HUES48 (cell line): ENCODE results near the gene ZNF23.

Experiments used
- H3K27ac ChIP-seq: one replicate; pipeline ENCODE4 v1.7.0; 2013; ENCODE audit warnings: low read depth, low read length, inconsistent platforms
- H3K27me3 ChIP-seq: 2 replicates; pipeline ENCODE4 v1.6.1; 2013; ENCODE audit warnings: mild to moderate bottlenecking, low read length; ENCODE audit not compliant: control insufficient read depth, insufficient read depth
- H3K36me3 ChIP-seq: 2 replicates; pipeline ENCODE4 v1.6.1; 2013; ENCODE audit warnings: low read length; ENCODE audit not compliant: control insufficient read depth, insufficient read depth
- H3K4me1 ChIP-seq: 2 replicates; pipeline ENCODE4 v1.6.1; 2013; ENCODE audit warnings: mild to moderate bottlenecking, low read length; ENCODE audit not compliant: control insufficient read depth, insufficient read depth
- H3K4me3 ChIP-seq: 2 replicates; pipeline ENCODE4 v1.5.1; 2013; ENCODE audit warnings: mild to moderate bottlenecking, low read depth, low read length
- H3K9ac ChIP-seq: 2 replicates; pipeline ENCODE4 v1.6.1; 2013; ENCODE audit warnings: mild to moderate bottlenecking, low read depth, low read length, moderate library complexity
- H3K9me3 ChIP-seq: 2 replicates; pipeline ENCODE4 v1.6.1; 2013; ENCODE audit warnings: low read length; ENCODE audit not compliant: control insufficient read depth, insufficient read depth

Gene ZNF23

GRCh38 chr16:71410146-71410545, 51.9 kb downstream of the ZNF23 start:
- Histone ChIP-seq H3K9ac (no peak overlapping the region), H3K4me1 (no peaks in the 10 kb centered on the region), H3K27ac (no peak overlapping the region), H3K4me3 (no peak overlapping the region), H3K36me3 (no peaks in the 10 kb centered on the region), H3K27me3 (no peaks in the 10 kb centered on the region), H3K9me3 (no peaks in the 10 kb centered on the region)

GRCh38 chr16:71409011-71409775, 52.9 kb downstream of the ZNF23 start:
- no peaks in the 10 kb centered on the region for H3K4me1 ChIP-seq
- no peaks in the 10 kb centered on the region for H3K27me3 ChIP-seq
- H3K9me3 ChIP-seq, result no peaks in the 10 kb centered on the region
- H3K4me3 ChIP-seq, result no peak overlapping the region
- H3K36me3 ChIP-seq, result no peaks in the 10 kb centered on the region
- H3K9ac ChIP-seq, result no peak overlapping the region
- H3K27ac ChIP-seq, result no peak overlapping the region

- Histone ChIP-seq H3K4me3 (no peak overlapping the region), H3K27me3 (no peaks in the 10 kb centered on the region), H3K4me1 (no peaks in the 10 kb centered on the region), H3K9ac (no peak overlapping the region), H3K27ac (no peak overlapping the region), H3K36me3 (no peaks in the 10 kb centered on the region), H3K9me3 (no peaks in the 10 kb centered on the region)
These were observed 53.5 kb downstream of the ZNF23 start for GRCh38 chr16:71408536-71408935.

DNA sequence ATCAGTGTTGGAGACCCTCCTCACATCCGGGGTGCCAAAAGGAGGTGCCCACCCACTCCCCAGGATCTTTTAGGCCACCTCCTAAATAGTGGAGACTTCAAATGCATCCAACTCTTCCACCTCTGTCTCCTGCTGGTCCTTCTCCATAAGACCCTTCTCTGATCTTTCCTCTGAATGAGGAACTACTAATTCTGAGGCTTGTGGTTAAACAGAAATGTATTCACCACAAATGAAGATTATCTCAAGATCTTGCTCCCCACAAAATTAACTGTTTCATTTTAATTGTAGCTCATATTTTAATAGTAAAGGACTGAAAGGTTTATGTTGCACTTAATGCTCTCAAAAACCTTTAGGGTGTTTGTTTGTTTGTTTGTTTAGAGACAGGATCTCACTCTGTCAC, 54.3 kb downstream of the ZNF23 start:
- no peaks in the 10 kb centered on the region for H3K27me3 ChIP-seq
- no peak overlapping the region for H3K4me3 ChIP-seq
- H3K4me1 ChIP-seq, result no peaks in the 10 kb centered on the region
- H3K9ac ChIP-seq, result no peak overlapping the region
- no peaks in the 10 kb centered on the region for H3K36me3 ChIP-seq
- no peaks in the 10 kb centered on the region for H3K9me3 ChIP-seq
- H3K27ac ChIP-seq, result no peak overlapping the region

DNA sequence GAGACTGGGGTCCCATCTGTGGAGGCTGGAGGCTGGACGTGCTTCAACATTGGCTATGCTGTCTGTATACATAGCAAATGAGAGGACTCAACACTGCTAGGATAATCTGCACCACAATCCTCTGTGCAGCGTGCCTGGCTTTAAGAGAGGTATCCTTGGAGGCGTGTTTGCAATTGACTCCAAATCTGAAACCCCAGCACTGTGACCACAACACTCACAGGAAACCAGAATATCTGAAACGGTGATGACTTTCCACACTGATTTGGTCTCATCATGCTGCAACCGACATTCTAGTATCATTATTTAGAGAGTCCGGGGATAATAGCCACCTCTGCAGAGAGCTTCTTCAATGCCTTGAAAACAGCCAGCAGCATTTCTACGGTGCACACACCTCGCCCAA, 55.3 kb downstream of the ZNF23 start:
- no peak overlapping the region for H3K27ac ChIP-seq
- no peak overlapping the region for H3K4me3 ChIP-seq
- H3K36me3 ChIP-seq, result no peaks in the 10 kb centered on the region
- H3K9ac ChIP-seq, result no peak overlapping the region
- H3K9me3 ChIP-seq, result no peaks in the 10 kb centered on the region
- H3K4me1 ChIP-seq, result no peaks in the 10 kb centered on the region; the same call in 1 of the 2 replicates
- H3K27me3 ChIP-seq, result no peaks in the 10 kb centered on the region

DNA sequence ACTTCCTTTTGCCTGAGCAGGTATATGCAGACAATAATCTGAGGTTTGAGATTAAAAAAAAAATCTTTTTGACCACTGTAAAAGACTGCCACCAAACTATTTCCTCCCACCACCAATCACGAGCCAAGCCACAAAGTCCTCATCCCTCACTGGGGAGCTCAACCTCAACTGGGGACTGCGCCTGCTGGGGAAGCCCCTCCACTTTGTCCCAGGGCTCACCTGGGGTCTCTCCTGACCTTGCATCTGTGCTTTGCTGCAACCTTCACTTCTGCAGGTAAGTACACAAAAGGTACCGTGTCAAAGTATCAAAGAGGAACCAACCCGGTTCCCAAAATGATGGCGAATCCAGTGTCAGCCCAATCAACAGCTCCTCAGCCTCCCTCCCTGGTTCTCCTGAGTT, 55.7 kb downstream of the ZNF23 start:
- Histone ChIP-seq H3K9ac (no peak overlapping the region), H3K27ac (no peak overlapping the region), H3K4me1 (no peaks in the 10 kb centered on the region; the same call in 1 of the 2 replicates), H3K27me3 (no peaks in the 10 kb centered on the region), H3K9me3 (no peaks in the 10 kb centered on the region), H3K4me3 (no peak overlapping the region), H3K36me3 (no peaks in the 10 kb centered on the region)

- Histone ChIP-seq H3K36me3 (no peaks in the 10 kb centered on the region), H3K27ac (no peak overlapping the region), H3K9ac (no peak overlapping the region), H3K9me3 (no peaks in the 10 kb centered on the region), H3K4me1 (peaks cover 9% of the 10 kb centered on the region), H3K4me3 (no peak overlapping the region), H3K27me3 (no peaks in the 10 kb centered on the region)
These were observed 57.7 kb downstream of the ZNF23 start for GRCh38 chr16:71404364-71404763.

- Histone ChIP-seq H3K27ac (no peak overlapping the region), H3K9ac (no peak overlapping the region), H3K27me3 (no peaks in the 10 kb centered on the region), H3K4me3 (no peak overlapping the region), H3K4me1 (peaks cover 9% of the 10 kb centered on the region), H3K9me3 (no peaks in the 10 kb centered on the region), H3K36me3 (no peaks in the 10 kb centered on the region)
These were observed 59.4 kb downstream of the ZNF23 start for GRCh38 chr16:71402674-71403073.

DNA sequence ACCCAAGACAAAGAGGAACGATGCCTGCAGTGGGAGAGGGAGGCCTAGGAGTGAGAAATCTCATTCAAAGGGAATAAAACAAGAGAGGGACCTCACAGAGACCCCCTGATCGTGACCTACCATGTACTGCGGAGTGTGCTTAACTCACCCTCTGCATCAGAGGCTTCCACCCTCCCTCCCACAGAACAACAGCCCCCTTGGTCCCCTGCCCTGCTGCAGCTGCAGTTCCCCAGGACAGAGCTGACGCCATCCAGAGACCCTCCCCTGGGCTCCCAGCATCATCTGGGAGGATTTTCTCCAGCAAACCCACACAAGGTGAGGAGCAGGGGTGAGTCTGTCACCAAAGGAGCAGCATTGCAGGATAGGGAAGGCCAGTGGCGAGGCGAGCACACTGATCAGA, 60.0 kb downstream of the ZNF23 start:
- Histone ChIP-seq H3K4me1 (peaks cover 9% of the 10 kb centered on the region), H3K36me3 (no peaks in the 10 kb centered on the region), H3K27me3 (no peaks in the 10 kb centered on the region), H3K9ac (no peak overlapping the region), H3K4me3 (no peak overlapping the region), H3K9me3 (no peaks in the 10 kb centered on the region), H3K27ac (no peak overlapping the region)

DNA sequence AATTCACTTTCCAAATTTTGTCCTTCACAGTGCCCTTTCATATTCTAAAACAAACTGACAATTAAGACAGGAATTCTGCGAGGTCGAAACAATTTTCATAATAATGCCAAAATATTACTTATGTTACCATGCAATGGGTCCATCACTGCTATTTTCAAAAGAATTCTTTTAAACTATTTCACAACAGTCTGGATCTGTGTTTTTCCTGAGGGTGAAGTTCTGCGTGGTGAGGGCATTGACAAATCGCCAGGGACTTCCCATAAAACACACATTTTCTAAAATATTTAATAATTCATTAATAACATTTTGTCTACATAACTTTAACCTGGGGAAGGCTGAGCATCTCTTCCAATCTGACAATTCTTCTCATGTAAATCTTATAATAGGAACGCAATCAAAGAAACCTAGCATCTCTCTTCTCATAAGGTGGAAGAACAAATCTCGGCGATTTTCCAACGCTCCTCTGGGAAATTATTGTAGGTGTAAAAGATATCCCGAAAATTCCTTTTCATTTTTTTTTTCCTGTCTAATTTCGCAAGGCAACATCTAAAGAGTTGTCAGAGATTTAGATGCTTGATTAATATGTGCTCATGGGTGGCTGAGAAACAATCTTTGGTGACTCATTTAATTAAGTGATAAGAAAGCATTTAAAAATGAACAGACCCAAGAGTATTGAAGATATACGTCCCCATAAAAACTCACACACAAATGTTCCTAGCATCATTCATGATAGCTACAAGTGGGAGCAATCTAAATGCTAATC, 62.1 kb downstream of the ZNF23 start:
- Histone ChIP-seq H3K27me3 (no peaks in the 10 kb centered on the region), H3K27ac (no peak overlapping the region), H3K9me3 (no peaks in the 10 kb centered on the region), H3K9ac (no peak overlapping the region), H3K4me3 (no peak overlapping the region), H3K36me3 (no peaks in the 10 kb centered on the region), H3K4me1 (peaks cover 9% of the 10 kb centered on the region)
